MCF 10A (cell line): Measurements from ENCODE around the gene CABYR. TPM values are rescaled to one million over a fixed set of nuclear protein-coding genes. Genes with fewer than 3 reads are reported as not detected.

Experiments
- BruUV-seq: library from RNA; stranded (reverse); fragments of 400-500 nt; replicated peaks from 2 replicates; lab custom pipeline; 2021; lab: Mats Ljungman, UMichigan
- CTCF ChIA-PET: fragments of 300-600 bp; sonication (Branson Sonifier 250); formaldehyde crosslinking; extraction: SDS; loops from one replicate; lab custom pipeline; 2021; ENCODE audit warnings: antibody characterized with exemption, inconsistent platforms; lab: Yijun Ruan, JAX
- POLR2A ChIA-PET: fragments of 300-600, 350-650 bp; sonication (Branson Sonifier 250); formaldehyde crosslinking; extraction: SDS; loops from one replicate; lab custom pipeline; 2020; ENCODE audit warnings: antibody characterized with exemption, inconsistent platforms; lab: Yijun Ruan, JAX
- DNase-seq: peaks from one replicate; pipeline ENCODE4 v3.0.0-alpha.2; 2018; ENCODE audit not compliant: unreplicated experiment
- H3K27ac Mint-ChIP-seq: one replicate; pipeline ENCODE4 v1.8.0; 2022; ENCODE audit warnings: mild to moderate bottlenecking, low read depth, mixed read lengths; ENCODE audit not compliant: unreplicated experiment
- H3K27me3 Mint-ChIP-seq: one replicate; pipeline ENCODE4 v1.8.0; 2022; ENCODE audit warnings: mixed read lengths; ENCODE audit not compliant: insufficient read depth, unreplicated experiment
- H3K36me3 Mint-ChIP-seq: one replicate; pipeline ENCODE4 v1.8.0; 2022; ENCODE audit warnings: mild to moderate bottlenecking, moderate library complexity, mixed read lengths; ENCODE audit not compliant: insufficient read depth, unreplicated experiment
- H3K4me1 Mint-ChIP-seq: one replicate; pipeline ENCODE4 v1.8.0; 2022; ENCODE audit warnings: mixed read lengths; ENCODE audit not compliant: insufficient read depth, unreplicated experiment
- H3K4me3 Mint-ChIP-seq: one replicate; pipeline ENCODE4 v1.8.0; 2022; ENCODE audit warnings: mild to moderate bottlenecking, moderate library complexity, mixed read lengths; ENCODE audit not compliant: unreplicated experiment
- H3K9me3 Mint-ChIP-seq: one replicate; pipeline ENCODE4 v1.8.0; 2022; ENCODE audit warnings: mixed read lengths; ENCODE audit not compliant: unreplicated experiment
- CTCF ChIP-seq: fragments of 200-600 bp; IDR thresholded peaks from one replicate; pipeline ENCODE4 v1.8.0; 2022; ENCODE audit warnings: antibody characterized with exemption, mild to moderate bottlenecking; ENCODE audit not compliant: unreplicated experiment
- intact Hi-C: fragments of 100-400 bp; cut with micrococcal nuclease; formaldehyde crosslinking; loops from 2 replicates; pipeline ENCODE4 v1.14.1; 2022
- total RNA-seq: library from RNA; stranded (reverse); gene quantifications from 2 replicates; pipeline ENCODE4 v1.2.3, GENCODE V29; 2022

Gene CABYR
- total RNA-seq, 1 experiment from 2014 or later, result 3.0 TPM

GRCh38 chr18:24112874-24113615 is 25.8 kb upstream of the CABYR start:
- Mint-ChIP-seq H3K27me3 (no peaks in the 10 kb centered on the region), H3K9me3 (no peaks in the 10 kb centered on the region), H3K4me3 (peak overlapping the region; percentile 38), H3K36me3 (peaks cover 5% of the 10 kb centered on the region), H3K4me1 (peaks cover 25% of the 10 kb centered on the region), H3K27ac (peak overlapping the region; percentile 37)
- BruUV-seq, result no TSS peak
- POLR2A ChIA-PET, result interaction anchor here (0.7 to 2.5 kb wide), 4 partner anchors 38 to 186 kb away, joined by 4 to 8 read pairs (median 4); no protein-coding TSS in a partner anchor
- peak; percentile 75 for DNase-seq
- CTCF ChIA-PET, result interaction anchor here (0.5 to 2.5 kb wide), 7 partner anchors 12 to 159 kb away, joined by 3 to 8 read pairs (median 4); no protein-coding TSS in a partner anchor
- no peak for TF ChIP-seq CTCF
- intact Hi-C loops, result no loop called here

- intact Hi-C loops, result loop anchor here (5.0 kb wide), 4 partner anchors 98 to 493 kb away; no protein-coding TSS in a partner anchor
- H3K36me3 Mint-ChIP-seq, result peaks cover 11% of the 10 kb centered on the region
- H3K27me3 Mint-ChIP-seq, result no peaks in the 10 kb centered on the region
- H3K4me1 Mint-ChIP-seq, result peaks cover 20% of the 10 kb centered on the region
- no TSS peak for BruUV-seq
- ChIA-PET CTCF (interaction anchor here (0.6 to 2.5 kb wide), 6 partner anchors 29 to 177 kb away, joined by 3 to 8 read pairs (median 3); no protein-coding TSS in a partner anchor), POLR2A (interaction anchor here (0.6 to 2.5 kb wide), 4 partner anchors 143 to 820 kb away, joined by 3 to 8 read pairs (median 3); no protein-coding TSS in a partner anchor)
- no peaks in the 10 kb centered on the region for H3K9me3 Mint-ChIP-seq
- no peak overlapping the region for H3K4me3 Mint-ChIP-seq
- TF ChIP-seq CTCF, result no peak
- no peak overlapping the region for H3K27ac Mint-ChIP-seq
- DNase-seq, result no peak
Observed at GRCh38 chr18:24114924-24115549, 23.8 kb upstream of the CABYR start.

GRCh38 chr18:24115628-24116027 is 23.2 kb upstream of the CABYR start:
- CTCF ChIA-PET, result interaction anchor here (0.6 to 2.1 kb wide), 4 partner anchors 29 to 178 kb away, joined by 3 to 8 read pairs (median 3); no protein-coding TSS in a partner anchor
- TF ChIP-seq CTCF, result no peak
- no peaks in the 10 kb centered on the region for H3K9me3 Mint-ChIP-seq
- no TSS peak for BruUV-seq
- DNase-seq, result no peak
- H3K4me1 Mint-ChIP-seq, result peaks cover 20% of the 10 kb centered on the region
- intact Hi-C loops, result loop anchor here (5.0 kb wide), 4 partner anchors 98 to 493 kb away; no protein-coding TSS in a partner anchor
- H3K27ac Mint-ChIP-seq, result no peak overlapping the region
- POLR2A ChIA-PET, result interaction anchor here (0.9 to 2.5 kb wide), 2 partner anchors 144 to 157 kb away, joined by 3 to 8 read pairs; no protein-coding TSS in a partner anchor
- no peak overlapping the region for H3K4me3 Mint-ChIP-seq
- peaks cover 11% of the 10 kb centered on the region for H3K36me3 Mint-ChIP-seq
- H3K27me3 Mint-ChIP-seq, result no peaks in the 10 kb centered on the region
